Measurements from ENCODE around the gene PAX3.

Gene PAX3

GRCh38 chr2:222310747-222311318, 12.0 kb upstream of the PAX3 start:
- DNase-seq (ENCODE audit: low read depth in 2 of 2), result no peak

DNA sequence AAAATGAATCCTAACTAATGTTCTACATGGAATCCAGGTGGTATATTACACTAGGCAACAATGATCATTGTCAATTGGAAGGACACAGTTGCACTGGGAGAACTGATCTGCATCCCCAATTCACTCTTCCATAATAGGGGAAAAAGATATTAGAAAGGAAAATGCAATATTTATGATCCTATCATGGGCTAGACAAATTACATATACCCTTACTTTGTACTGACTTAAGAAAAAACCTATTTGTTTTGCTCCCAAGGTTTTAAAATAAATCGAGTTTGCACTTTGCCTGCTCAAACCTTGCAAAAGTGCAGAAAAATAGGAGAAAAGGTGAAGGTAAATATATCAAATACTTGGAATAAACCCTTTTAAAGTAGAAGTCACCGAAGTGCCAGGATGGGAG, 11.0 kb upstream of the PAX3 start:
- no peak for DNase-seq (ENCODE audit: low read depth in 2 of 2)

DNA sequence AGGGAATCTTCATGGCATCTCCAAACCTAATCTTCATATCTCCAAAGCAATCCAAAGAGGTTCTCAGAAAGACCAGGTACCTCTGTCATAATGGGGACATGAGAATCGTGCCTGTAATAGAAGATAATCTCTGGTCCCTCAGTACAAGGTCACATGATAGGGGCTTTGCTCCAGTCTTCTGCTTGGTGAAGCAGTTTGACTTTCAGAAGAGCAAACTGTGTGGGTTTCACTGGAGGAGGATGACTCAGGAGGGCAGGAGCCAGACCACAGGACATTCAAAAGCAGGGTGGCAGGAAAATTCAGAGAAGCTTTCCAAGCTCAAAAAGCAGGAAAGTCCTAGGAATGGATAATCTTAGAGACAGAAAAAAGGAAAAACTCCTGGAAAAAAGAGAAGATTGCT, 10.6 kb upstream of the PAX3 start:
- DNase-seq (ENCODE audit: low read depth in 2 of 2), result no peak

- no peak for DNase-seq (ENCODE audit: low read depth in 2 of 2)
Measured at GRCh38 chr2:222307978-222308730, 9.4 kb upstream of the PAX3 start.

- no peak for DNase-seq (ENCODE audit: low read depth in 2 of 2)
Measured at GRCh38 chr2:222307143-222307756, 8.5 kb upstream of the PAX3 start.

DNA sequence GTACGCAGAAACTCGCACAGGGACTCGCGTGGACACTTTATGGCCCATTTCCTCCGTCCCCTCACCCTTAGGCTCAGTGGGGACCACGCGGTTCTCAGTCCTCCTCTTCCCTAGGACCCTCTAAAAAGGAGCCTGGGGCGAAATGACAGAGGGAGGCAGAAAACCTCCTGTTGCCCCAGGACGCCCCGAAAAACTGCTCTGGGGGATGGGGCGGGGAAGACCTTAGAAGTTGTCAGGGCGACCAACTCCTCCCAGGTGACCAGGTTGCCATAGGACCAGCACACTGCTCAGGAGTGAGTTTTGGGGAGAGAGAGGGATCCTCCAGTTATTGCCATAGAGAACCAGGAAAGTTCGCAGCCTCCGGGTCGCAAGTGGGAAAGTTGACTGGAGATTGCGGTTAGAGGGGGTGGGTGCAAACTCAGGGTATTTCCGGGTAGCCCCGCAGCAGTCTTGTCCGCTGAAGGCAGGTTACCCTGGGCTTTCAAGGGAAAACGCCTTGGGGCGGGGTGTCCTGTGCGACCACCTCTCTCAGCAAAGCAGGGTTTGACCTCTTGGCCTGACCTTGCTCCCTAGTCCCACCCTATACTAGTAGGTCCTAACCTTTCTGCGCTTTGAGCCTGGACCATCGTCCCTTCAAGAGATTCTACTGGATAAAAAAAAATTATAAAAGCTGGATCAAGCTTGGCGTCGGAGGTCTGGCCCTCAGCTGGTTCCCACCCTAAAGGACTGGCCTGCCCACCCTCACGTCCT, 7.8 kb upstream of the PAX3 start:
- DNase-seq (ENCODE audit: low read depth in 2 of 2), result no peak

DNA sequence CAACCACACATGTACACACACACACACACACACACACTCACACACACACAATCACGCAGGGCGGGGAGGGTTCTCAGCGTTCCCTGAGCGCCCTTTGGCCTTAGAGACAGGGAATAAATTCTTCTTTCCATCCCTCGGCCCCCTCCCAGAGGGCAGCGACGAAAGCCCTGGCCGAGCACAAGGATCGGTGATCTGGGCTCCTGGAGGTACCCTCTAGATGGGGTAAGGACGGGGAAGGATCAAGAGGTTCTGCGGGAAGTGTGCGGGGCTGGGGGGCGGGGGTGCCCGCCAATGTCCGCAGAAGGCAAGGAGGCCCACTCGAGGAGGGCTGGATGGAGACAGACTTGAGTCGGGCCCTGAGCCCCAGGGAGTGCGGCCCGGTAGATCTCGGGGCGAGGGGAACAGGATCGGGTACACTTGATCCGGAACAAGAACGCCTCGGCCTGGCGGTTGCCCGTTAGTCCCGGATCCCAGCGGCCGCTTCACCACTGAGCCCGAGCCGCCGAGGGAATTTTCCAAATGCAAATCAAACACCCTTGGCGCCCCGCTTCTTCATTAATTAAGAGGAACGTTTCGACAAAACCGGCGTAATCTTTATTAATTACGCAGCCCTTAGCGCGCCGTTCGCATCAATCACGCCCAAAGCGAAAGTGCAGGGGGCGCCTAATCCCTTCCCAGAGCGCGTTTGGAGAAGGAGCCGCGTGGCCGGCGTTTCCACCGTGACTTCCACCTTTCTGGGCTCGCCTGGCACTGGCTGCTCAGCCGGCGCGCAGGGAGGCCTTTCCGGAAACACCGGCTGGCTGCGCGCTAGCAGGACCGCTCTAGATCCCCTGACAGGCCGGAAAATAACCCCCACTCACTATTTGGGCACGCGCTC, 7.0 kb upstream of the PAX3 start:
- no peak for DNase-seq (ENCODE audit: low read depth in 2 of 2)

DNA sequence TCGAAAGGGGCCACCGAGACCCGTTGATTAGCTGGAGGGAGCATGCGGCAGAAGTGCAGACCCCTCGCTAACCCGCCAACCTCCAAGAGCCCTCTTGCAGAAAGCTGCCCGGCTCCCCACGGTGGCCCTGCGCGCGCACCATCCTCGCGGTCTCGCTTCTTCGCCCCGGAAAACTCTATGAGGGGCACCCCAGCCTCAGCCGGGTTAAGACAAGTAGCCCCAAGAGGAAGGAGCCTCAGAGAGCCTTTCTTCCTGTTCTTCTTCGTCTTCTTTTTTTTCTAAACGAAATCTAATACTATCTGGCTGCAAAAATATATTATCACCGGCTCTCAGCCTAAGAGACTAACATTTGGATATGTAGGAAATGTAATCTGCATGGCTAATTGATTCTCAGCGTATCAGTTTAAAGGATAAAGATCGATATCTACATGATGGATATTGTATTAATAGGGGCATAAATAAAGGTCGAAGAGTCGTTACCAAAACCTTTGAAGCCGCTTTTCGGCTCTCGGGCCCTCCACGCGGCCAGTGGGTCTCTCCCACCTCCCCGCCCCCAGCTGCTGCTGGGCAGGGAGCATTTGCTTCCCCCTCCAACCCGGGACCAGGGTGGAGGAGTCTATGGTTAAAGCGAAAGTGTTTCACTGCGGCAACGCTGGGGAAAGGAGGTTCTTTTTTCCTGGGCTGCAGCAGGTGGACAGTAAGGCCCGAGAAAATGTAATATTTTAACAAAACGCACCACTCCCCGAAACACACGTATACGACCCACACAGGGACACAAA, 6.1 kb upstream of the PAX3 start:
- no peak for DNase-seq (ENCODE audit: low read depth in 2 of 2)

DNA sequence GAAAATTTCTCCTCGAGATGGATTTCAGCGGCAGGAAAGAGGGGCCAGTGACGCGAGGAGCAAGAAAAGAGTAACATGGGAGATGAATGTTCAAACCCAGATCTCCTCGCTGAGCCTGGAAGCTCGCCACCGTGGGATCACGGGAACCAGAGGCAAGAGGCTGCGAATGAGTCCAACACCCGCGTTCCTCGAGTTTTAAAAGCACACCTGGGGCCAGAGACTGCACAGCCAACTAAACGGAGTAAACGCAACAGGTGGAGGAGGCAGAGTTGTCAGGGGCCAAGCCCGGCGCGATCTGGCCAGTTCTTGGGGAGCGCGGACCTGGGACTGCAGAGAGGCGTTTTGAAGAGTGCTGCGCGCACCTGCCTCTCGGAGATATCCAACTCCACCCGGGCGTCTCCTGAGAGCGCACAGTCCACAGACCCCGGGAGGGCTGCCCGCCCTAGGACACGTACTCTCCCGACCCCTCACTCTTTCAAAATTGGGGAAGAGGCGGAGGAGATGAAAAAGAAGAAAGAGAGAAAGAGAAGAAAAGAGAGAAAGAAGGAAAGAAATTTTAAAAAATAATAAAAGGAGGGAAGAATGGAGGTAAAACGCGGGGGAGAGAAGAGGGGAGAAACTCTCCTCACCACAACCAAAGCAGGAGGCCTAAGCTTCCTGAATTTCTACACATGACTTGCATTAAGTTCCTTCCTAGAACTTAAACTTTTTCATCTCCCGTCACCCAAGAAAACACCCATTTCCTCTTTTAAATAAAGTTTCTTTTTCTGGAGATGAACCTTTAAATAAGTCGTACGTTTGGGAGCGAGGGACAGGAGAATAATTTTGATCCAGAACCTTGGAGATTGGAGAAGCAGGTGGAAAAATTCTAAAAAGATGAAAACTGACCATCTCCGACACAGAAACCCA, 5.3 kb upstream of the PAX3 start:
- DNase-seq (ENCODE audit: low read depth in 2 of 2), result no peak

- DNase-seq (ENCODE audit: low read depth in 2 of 2), result no peak
Measured at GRCh38 chr2:222303045-222303827, 4.4 kb upstream of the PAX3 start.

DNA sequence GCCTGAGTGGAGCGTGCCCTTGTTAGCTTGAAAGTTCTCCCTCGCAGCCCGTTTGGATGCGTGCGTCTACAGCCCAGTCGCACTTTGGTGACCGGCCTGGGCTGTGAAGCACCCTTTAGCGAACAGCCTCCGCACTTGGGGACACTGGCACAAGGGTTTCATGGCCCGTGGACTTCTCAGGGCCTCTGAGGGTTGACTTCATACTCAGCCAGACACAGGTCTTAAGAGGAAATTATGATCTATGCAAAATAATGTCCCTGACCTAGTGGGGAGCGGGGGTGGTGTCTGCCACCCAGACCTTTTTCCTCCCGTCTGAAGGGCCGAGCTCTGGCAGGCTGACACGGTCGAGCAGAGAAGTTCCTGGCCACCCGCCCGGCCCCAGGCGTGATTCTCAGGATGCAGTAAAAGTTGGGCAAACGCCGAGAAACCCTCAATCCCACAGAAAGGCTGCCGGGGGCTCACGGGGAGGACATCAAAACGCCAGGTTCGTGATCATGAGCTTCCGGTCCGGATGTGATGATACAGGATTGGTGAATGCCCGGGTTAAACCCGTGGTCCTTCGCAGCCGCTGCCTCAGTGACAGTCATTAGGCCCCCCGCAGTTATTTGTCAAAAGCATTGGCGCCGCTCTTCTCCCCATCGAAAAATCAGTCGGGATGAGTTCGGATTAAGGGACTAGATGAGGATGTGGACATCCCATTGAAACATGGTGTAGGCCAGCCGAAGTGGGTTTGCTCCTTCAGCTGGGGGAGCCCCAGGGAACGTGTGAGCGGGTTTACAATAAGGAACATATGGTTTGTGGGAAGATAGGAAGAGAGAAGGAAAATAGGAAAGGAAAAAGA, 3.6 kb upstream of the PAX3 start:
- DNase-seq (ENCODE audit: low read depth in 2 of 2), result no peak

- no peak for DNase-seq (ENCODE audit: low read depth in 2 of 2)
Measured at GRCh38 chr2:222301796-222302118, 3.0 kb upstream of the PAX3 start.

- no peak for DNase-seq (ENCODE audit: low read depth in 2 of 2)
Measured at GRCh38 chr2:222301053-222301795, 2.4 kb upstream of the PAX3 start.

DNA sequence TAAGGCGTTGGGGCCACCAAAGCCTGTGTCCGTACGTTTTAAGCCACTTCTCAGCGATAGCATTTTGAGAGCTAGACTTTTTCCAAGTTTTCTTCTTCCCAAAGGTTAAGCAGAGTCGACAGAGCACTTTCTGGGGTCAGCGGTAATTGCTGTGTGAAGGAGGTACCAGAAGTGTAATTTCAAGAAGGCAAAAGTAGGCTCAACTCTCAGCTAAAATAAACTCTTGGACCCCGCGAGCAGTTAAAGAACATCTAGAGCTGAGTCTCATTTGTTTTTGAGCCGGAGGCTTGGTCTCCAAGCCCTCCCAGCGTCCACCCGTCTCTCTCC, 1.9 kb upstream of the PAX3 start:
- DNase-seq (ENCODE audit: low read depth in 2 of 2), result no peak

GRCh38 chr2:222299906-222300725, 1.3 kb upstream of the PAX3 start:
- DNase-seq (ENCODE audit: low read depth in 2 of 2), result no peak

DNA sequence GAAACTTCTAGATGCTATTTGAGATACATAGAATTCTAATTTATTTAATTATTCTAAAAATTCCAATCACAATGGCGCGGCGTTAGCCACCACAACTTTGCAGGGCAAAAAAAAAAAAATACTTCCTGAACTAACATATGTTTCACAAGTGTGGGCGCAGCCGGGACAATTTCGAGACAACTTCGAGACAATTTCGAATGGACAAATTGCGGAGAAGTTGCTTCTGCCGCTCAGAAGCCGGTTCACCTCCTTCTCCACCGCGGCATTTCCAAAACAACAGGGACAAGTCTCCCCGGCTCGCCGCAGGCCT, 842 bp downstream of the PAX3 start:
- DNase-seq (ENCODE audit: low read depth in 2 of 2), result no peak

DNA sequence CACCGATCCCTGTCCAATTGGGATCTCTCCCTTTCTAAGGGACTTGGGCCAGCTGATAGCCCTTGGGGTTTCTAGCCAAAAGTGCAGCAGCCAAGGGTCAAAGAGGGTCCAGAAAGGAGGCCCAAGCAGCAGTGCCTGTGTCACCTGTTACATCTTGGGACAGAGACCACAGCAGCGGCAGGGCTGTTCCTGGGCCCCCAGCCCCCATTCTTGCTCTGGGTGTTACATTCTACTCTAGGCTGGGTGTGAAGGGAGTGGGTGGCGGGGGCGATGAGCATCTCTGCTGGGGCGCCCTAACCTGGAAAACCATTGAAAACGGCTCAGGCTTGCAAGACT, 1.2 kb downstream of the PAX3 start:
- DNase-seq (ENCODE audit: low read depth in 2 of 2), result no peak
